MM.1S (cell line): ENCODE data around the gene LYSMD4.
A peak's percentile ranks its signal among the peaks of the same experiment; 100 is the strongest.

Experiments
- DNase-seq: peaks from one replicate; pipeline ENCODE4 v3.0.0-alpha.2; 2015
- H2AFZ ChIP-seq: fragments of 300-600 bp; sonication (generic); 2 replicates; pipeline ENCODE4 v1.6.0; 2016; ENCODE audit warnings: antibody characterized with exemption, low read length
- H3F3A ChIP-seq: fragments of 300-600 bp; sonication (generic); 2 replicates; pipeline ENCODE4 v1.6.1; 2016; ENCODE audit warnings: mild to moderate bottlenecking, antibody characterized with exemption, low read length, moderate library complexity, mixed read lengths; ENCODE audit not compliant: insufficient read depth
- H3K27ac ChIP-seq: fragments of 300-600 bp; sonication (generic); 2 replicates; pipeline ENCODE4 v1.5.1; 2016; ENCODE audit warnings: mild to moderate bottlenecking, low read length
- H3K27me3 ChIP-seq: fragments of 300-600 bp; sonication (generic); replicated peaks from 2 replicates; pipeline ENCODE4 v1.6.0; 2016; ENCODE audit warnings: low read length; ENCODE audit not compliant: insufficient read depth
- H3K36me3 ChIP-seq: fragments of 300-600 bp; sonication (generic); replicated peaks from 2 replicates; pipeline ENCODE4 v1.6.1; 2016; ENCODE audit warnings: mild to moderate bottlenecking, low read length, mixed read lengths; ENCODE audit not compliant: insufficient read depth
- H3K4me1 ChIP-seq: fragments of 300-600 bp; sonication (generic); 2 replicates; pipeline ENCODE4 v1.6.1; 2016; ENCODE audit warnings: low read length, mixed read lengths
- H3K4me2 ChIP-seq: fragments of 300-600 bp; sonication (generic); 2 replicates; pipeline ENCODE4 v1.6.0; 2016; ENCODE audit warnings: low read depth, low read length
- H3K4me3 ChIP-seq: fragments of 300-600 bp; sonication (generic); 2 replicates; pipeline ENCODE4 v1.5.1; 2016; ENCODE audit warnings: low read length, mixed read lengths
- H3K79me2 ChIP-seq: fragments of 300-600 bp; sonication (generic); 2 replicates; pipeline ENCODE4 v1.6.1; 2016; ENCODE audit warnings: mixed run types, low read length, mixed read lengths
- H3K9ac ChIP-seq: fragments of 300-600 bp; sonication (generic); 2 replicates; pipeline ENCODE4 v1.6.1; 2016; ENCODE audit warnings: low read length, mixed read lengths
- H3K9me2 ChIP-seq: fragments of 300-600 bp; sonication (generic); replicated peaks from 2 replicates; pipeline ENCODE4 v1.6.1; 2016; ENCODE audit warnings: mild to moderate bottlenecking, low read length, mixed read lengths; ENCODE audit not compliant: insufficient read depth
- H3K9me3 ChIP-seq: fragments of 300-600 bp; sonication (generic); replicated peaks from 2 replicates; pipeline ENCODE4 v1.6.1; 2016; ENCODE audit warnings: mild to moderate bottlenecking, low read length, mixed read lengths; ENCODE audit not compliant: insufficient read depth
- H4K20me1 ChIP-seq: fragments of 300-600 bp; sonication (generic); 2 replicates; pipeline ENCODE4 v1.6.1; 2016; ENCODE audit warnings: mild to moderate bottlenecking, low read length, moderate library complexity, mixed read lengths; ENCODE audit not compliant: insufficient read depth
- EZH2 ChIP-seq: fragments of 300-600 bp; sonication (generic); optimal IDR thresholded peaks from 2 replicates; pipeline ENCODE3; 2017; ENCODE audit warnings: low read depth, mild to moderate bottlenecking, antibody characterized with exemption, low read length, mixed read lengths
- EZH2phosphoT487 ChIP-seq: fragments of 300-600 bp; sonication (generic); IDR thresholded peaks from 2 replicates; pipeline ENCODE4 v1.6.1; 2018; ENCODE audit warnings: antibody characterized with exemption, low read length
- TF ChIP-seq, protein P1 (sequence below): fragments of 300-600 bp; sonication (generic); IDR thresholded peaks from 2 replicates; pipeline ENCODE4 v1.5.1; 2016; ENCODE audit warnings: antibody characterized with exemption, low read length, mixed read lengths

Gene LYSMD4

DNA sequence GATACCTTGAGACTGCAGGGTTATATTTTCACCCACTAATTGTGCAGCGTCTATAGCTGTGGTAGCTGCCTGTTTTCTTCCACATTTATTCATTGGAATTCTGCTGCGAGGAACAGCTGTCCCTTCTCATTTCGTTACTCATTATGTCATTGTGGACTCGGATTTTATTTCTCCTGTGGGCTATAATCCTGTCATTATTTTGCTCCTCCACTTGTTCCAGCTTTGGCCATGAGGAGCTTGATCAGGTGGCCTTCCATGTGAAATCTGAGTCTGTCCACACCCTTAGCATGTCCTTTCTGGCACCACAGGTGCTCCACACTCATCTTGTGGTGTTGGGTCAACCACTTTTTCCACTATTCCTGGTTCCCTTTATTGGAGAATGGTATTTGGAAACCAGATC is 14.8 kb downstream of the LYSMD4 start:
- peaks cover 19% of the 10 kb centered on the region for H3K4me1 ChIP-seq
- no peak for DNase-seq
- no peak overlapping the region for H3K9ac ChIP-seq
- H2AFZ ChIP-seq = no peak overlapping the region
- H3K9me3 ChIP-seq = no peaks in the 10 kb centered on the region
- TF ChIP-seq EZH2 = no peak
- no peak for TF ChIP-seq EZH2phosphoT487
- H3K27ac ChIP-seq = no peak overlapping the region; the same call in 1 of the 2 replicates
- H3F3A ChIP-seq = peaks cover 18% of the 10 kb centered on the region
- no peak overlapping the region for H3K4me3 ChIP-seq
- no peaks in the 10 kb centered on the region for H3K27me3 ChIP-seq
- H3K79me2 ChIP-seq = no peaks in the 10 kb centered on the region
- H4K20me1 ChIP-seq = no peaks in the 10 kb centered on the region
- H3K4me2 ChIP-seq = peak overlapping the region; percentile 25; the same call in 1 of the 2 replicates
- H3K9me2 ChIP-seq = no peaks in the 10 kb centered on the region
- no peaks in the 10 kb centered on the region for H3K36me3 ChIP-seq

DNA sequence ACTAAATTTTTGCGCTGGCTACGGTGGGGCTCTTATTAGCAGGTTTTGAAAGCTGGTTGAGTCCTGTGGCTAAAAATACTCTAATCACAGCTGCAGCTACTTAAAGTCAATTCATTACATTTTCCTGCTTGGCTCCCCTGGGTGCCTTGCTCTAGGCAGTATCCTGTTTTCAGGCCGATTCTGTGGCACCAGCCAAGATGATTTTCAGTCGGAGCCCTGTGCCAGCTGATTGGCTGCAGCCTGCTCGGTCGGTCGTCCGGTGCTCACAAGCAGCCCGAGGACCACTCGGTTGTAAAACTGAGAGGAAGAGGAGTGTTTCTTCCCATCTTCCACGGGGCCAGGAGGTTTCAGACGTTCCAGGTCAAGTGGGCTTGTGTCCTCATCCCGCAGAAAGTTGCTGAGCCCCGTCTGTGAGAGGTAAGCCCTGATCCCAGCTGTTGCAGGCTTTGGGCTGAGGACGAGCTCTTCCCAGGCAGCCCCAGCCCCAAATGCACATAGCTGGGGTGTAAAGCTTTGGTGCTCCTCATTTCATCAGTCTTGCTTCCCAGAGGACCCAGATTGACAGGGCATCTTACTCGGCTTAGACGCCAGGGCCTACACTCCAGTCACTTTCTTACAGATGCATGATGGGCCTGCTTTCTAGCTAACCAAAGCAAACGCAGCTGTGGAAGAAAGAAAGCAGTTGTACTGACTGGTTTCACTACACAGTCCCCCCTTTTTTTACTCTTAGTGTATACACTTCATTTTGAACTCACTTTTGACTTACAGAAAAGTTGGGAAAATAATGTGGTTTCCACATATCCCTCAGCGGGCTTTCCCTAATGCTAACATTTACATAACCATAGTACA is 15.9 kb downstream of the LYSMD4 start:
- Histone ChIP-seq H3K4me2 (no peak overlapping the region), H3K27me3 (no peaks in the 10 kb centered on the region), H3K79me2 (no peaks in the 10 kb centered on the region), H3K27ac (no peak overlapping the region), H2AFZ (no peak overlapping the region), H3K9me3 (no peaks in the 10 kb centered on the region), H4K20me1 (no peaks in the 10 kb centered on the region), H3F3A (peaks cover 18% of the 10 kb centered on the region), H3K4me3 (no peak overlapping the region), H3K4me1 (peaks cover 19% of the 10 kb centered on the region), H3K9me2 (no peaks in the 10 kb centered on the region), H3K9ac (no peak overlapping the region), H3K36me3 (no peaks in the 10 kb centered on the region)
- DNase-seq = no peak
- no peak for TF ChIP-seq EZH2phosphoT487
- TF ChIP-seq, protein P1, sequence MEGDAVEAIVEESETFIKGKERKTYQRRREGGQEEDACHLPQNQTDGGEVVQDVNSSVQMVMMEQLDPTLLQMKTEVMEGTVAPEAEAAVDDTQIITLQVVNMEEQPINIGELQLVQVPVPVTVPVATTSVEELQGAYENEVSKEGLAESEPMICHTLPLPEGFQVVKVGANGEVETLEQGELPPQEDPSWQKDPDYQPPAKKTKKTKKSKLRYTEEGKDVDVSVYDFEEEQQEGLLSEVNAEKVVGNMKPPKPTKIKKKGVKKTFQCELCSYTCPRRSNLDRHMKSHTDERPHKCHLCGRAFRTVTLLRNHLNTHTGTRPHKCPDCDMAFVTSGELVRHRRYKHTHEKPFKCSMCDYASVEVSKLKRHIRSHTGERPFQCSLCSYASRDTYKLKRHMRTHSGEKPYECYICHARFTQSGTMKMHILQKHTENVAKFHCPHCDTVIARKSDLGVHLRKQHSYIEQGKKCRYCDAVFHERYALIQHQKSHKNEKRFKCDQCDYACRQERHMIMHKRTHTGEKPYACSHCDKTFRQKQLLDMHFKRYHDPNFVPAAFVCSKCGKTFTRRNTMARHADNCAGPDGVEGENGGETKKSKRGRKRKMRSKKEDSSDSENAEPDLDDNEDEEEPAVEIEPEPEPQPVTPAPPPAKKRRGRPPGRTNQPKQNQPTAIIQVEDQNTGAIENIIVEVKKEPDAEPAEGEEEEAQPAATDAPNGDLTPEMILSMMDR = no peak
- TF ChIP-seq EZH2 = no peak

DNA sequence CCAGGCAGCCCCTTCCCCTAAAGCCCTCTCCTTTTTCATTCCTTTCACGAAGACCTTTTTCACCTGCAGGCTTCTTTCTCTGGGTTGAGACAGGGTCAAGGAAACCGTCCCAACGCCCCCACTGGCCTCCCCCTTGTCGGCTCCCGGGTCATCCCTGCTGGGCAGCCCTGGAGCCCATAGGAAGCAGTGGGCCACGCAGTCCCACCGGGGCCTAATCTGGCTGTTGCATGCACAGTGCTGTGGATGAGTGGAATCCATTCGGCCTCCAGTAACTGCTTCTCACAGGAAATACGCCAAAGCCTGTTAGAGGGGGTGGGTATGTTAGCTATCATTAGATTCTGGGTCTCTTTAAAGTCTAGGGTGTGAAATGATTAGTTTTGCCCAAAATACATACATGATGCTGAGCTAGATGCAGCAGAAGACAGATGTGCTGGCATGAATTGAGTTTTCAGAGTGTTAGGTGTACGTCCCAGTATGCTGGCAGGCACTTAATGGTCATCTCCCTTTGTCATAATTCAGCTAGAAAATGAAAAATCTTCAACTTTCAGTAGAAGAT is 16.6 kb downstream of the LYSMD4 start:
- no peak overlapping the region for H3K9ac ChIP-seq
- H2AFZ ChIP-seq = no peak overlapping the region
- no peaks in the 10 kb centered on the region for H3K79me2 ChIP-seq
- DNase-seq = no peak
- H3F3A ChIP-seq = peaks cover 18% of the 10 kb centered on the region
- H3K27ac ChIP-seq = no peak overlapping the region
- no peak overlapping the region for H3K4me3 ChIP-seq
- no peaks in the 10 kb centered on the region for H3K27me3 ChIP-seq
- H4K20me1 ChIP-seq = no peaks in the 10 kb centered on the region
- no peak for TF ChIP-seq EZH2phosphoT487
- TF ChIP-seq EZH2 = no peak
- TF ChIP-seq, protein P1 = no peak
- H3K4me2 ChIP-seq = no peak overlapping the region
- H3K9me3 ChIP-seq = no peaks in the 10 kb centered on the region
- H3K9me2 ChIP-seq = no peaks in the 10 kb centered on the region
- no peaks in the 10 kb centered on the region for H3K36me3 ChIP-seq
- H3K4me1 ChIP-seq = peaks cover 19% of the 10 kb centered on the region

DNA sequence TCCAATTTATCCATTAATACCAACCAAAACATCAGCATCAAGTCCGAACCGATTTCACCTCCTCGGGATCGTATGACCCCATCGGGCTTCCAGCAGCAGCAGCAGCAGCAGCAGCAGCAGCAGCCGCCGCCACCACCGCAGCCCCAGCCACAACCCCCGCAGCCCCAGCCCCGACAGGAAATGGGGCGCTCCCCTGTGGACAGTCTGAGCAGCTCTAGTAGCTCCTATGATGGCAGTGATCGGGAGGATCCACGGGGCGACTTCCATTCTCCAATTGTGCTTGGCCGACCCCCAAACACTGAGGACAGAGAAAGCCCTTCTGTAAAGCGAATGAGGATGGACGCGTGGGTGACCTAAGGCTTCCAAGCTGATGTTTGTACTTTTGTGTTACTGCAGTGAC is 20.8 kb downstream of the LYSMD4 start:
- H2AFZ ChIP-seq = no peak overlapping the region

More for the DNA sequence above, 20.8 kb downstream of the LYSMD4 start:
- H3K9ac ChIP-seq = no peak overlapping the region
- no peak overlapping the region for H3K4me2 ChIP-seq
- H3F3A ChIP-seq = no peaks in the 10 kb centered on the region
- DNase-seq = no peak
- H3K4me1 ChIP-seq = peaks cover 6% of the 10 kb centered on the region; the same call in 1 of the 2 replicates
- H3K27ac ChIP-seq = no peak overlapping the region
- H3K9me3 ChIP-seq = no peaks in the 10 kb centered on the region
- H4K20me1 ChIP-seq = no peaks in the 10 kb centered on the region
- H3K27me3 ChIP-seq = no peaks in the 10 kb centered on the region
- no peaks in the 10 kb centered on the region for H3K36me3 ChIP-seq
- no peak overlapping the region for H3K4me3 ChIP-seq
- no peaks in the 10 kb centered on the region for H3K79me2 ChIP-seq
- no peaks in the 10 kb centered on the region for H3K9me2 ChIP-seq
- TF ChIP-seq, protein P1 = no peak
- TF ChIP-seq EZH2phosphoT487 (no peak), EZH2 (no peak)
